ENCODE data around the gene NFATC1.

DNA sequence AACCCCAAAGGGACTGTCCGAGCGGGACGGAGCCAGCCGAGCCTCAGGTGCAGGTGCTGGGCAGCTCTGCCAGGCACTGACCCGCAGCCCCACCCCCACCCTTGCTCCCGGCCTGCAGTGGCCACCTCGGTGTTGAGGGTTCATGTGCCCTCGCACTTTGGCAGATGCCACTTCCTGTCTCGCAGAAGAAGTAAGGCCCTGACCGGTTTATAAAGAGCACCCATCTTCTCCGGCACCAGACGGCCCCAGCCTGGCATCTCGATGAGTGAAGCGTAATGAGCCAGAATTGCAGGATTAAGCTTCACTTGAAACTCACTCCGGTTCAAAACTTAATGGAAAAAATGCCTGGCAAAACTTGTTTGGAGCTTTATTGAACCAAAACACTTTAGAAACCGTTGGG is 10.9 kb upstream of the NFATC1 start:
- TF ChIP-seq, protein P1, sequence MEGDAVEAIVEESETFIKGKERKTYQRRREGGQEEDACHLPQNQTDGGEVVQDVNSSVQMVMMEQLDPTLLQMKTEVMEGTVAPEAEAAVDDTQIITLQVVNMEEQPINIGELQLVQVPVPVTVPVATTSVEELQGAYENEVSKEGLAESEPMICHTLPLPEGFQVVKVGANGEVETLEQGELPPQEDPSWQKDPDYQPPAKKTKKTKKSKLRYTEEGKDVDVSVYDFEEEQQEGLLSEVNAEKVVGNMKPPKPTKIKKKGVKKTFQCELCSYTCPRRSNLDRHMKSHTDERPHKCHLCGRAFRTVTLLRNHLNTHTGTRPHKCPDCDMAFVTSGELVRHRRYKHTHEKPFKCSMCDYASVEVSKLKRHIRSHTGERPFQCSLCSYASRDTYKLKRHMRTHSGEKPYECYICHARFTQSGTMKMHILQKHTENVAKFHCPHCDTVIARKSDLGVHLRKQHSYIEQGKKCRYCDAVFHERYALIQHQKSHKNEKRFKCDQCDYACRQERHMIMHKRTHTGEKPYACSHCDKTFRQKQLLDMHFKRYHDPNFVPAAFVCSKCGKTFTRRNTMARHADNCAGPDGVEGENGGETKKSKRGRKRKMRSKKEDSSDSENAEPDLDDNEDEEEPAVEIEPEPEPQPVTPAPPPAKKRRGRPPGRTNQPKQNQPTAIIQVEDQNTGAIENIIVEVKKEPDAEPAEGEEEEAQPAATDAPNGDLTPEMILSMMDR (IDR thresholded peaks at IDR 0.05): no peak
- no peak for TF ChIP-seq POLR2A (IDR thresholded peaks at IDR 0.05)

All from vagina (tissue), 2 donors.